ENCODE results near the gene AGRN.
"Not testable (repeated sequence)": the region's sequence is repeated elsewhere in the genome, so short reads cannot be mapped to it uniquely, and the experiment has no call there.

Gene AGRN

GRCh38 chr1:1098681-1099421 lies 78.9 kb downstream of the AGRN start:
- DNase-seq, result no peak

- DNase-seq, result no peak
These were observed 79.7 kb downstream of the AGRN start for GRCh38 chr1:1099506-1100183.

- no peak for DNase-seq
These were observed 80.4 kb downstream of the AGRN start for GRCh38 chr1:1100296-1100695.

GRCh38 chr1:1101503-1101902 lies 81.6 kb downstream of the AGRN start:
- DNase-seq, result no peak

GRCh38 chr1:1104152-1104551 lies 84.2 kb downstream of the AGRN start:
- not testable (repeated sequence) for DNase-seq
